COLO829 (cell line): ENCODE results near the gene SOX6.

ENCODE experiments used
- DNase-seq: peaks from one replicate; pipeline ENCODE4 v3.0.0; 2012; ENCODE audit warnings: low spot score

SOX6 gene

GRCh38 chr11:16271258-16271657 lies 85.1 kb downstream of the SOX6 start:
- no peak for DNase-seq

- no peak for DNase-seq
These were observed 90.3 kb downstream of the SOX6 start for GRCh38 chr11:16266021-16266420.

GRCh38 chr11:16265022-16265421 lies 91.3 kb downstream of the SOX6 start:
- DNase-seq, result no peak

- no peak for DNase-seq
These were observed 93.7 kb downstream of the SOX6 start for GRCh38 chr11:16262645-16262955.

GRCh38 chr11:16261836-16262644 lies 94.3 kb downstream of the SOX6 start:
- no peak for DNase-seq

GRCh38 chr11:16252373-16252772 lies 104.0 kb downstream of the SOX6 start:
- DNase-seq, result no peak

GRCh38 chr11:16248248-16248647 lies 108.1 kb downstream of the SOX6 start:
- DNase-seq, result no peak

GRCh38 chr11:16242806-16243205 lies 113.5 kb downstream of the SOX6 start:
- no peak for DNase-seq

- DNase-seq, result no peak
These were observed 115.7 kb downstream of the SOX6 start for GRCh38 chr11:16240687-16241086.

GRCh38 chr11:16239141-16240105 lies 116.9 kb downstream of the SOX6 start:
- DNase-seq, result no peak

GRCh38 chr11:16226245-16226644 lies 130.1 kb downstream of the SOX6 start:
- DNase-seq, result no peak

GRCh38 chr11:16225623-16226022 lies 130.7 kb downstream of the SOX6 start:
- DNase-seq, result no peak

- no peak for DNase-seq
These were observed 132.8 kb downstream of the SOX6 start for GRCh38 chr11:16223558-16223957.

- DNase-seq, result no peak
These were observed 138.7 kb downstream of the SOX6 start for GRCh38 chr11:16217631-16218030.

GRCh38 chr11:16216831-16217230 lies 139.5 kb downstream of the SOX6 start:
- DNase-seq, result no peak

- DNase-seq, result no peak
These were observed 141.0 kb downstream of the SOX6 start for GRCh38 chr11:16215352-16215751.

GRCh38 chr11:16211407-16211806 lies 144.9 kb downstream of the SOX6 start:
- DNase-seq, result no peak

GRCh38 chr11:16204261-16204660 lies 152.1 kb downstream of the SOX6 start:
- no peak for DNase-seq

GRCh38 chr11:16195651-16196050 lies 160.7 kb downstream of the SOX6 start:
- DNase-seq, result no peak

GRCh38 chr11:16194566-16194965 lies 161.8 kb downstream of the SOX6 start:
- DNase-seq, result peak; percentile 77

- peak; percentile 80 for DNase-seq
These were observed 162.4 kb downstream of the SOX6 start for GRCh38 chr11:16193897-16194381.

GRCh38 chr11:16191868-16192240 lies 164.5 kb downstream of the SOX6 start:
- peak; percentile 85 for DNase-seq
